ENCODE results near the gene CTNNA3.

DNA sequence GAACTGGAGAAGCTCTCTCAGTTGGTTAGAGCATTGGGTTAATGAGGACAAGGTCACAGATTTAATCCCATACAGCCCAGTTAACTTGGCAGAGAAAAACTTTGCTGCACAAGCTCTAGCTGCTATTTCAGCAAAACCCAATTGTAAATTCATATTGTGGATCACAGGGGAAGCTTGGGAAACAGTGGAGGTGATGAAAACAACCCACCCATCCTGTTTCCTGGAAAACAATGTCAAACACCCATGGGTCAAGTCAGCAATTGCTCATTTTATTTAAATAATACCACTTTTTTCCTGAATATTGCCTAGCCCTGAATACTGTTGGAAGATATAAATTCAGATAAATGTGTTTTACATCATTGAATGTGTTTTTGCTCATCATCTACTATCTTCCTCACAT, 1670.8 kb downstream of the CTNNA3 start:
- TF ChIP-seq, protein P1, sequence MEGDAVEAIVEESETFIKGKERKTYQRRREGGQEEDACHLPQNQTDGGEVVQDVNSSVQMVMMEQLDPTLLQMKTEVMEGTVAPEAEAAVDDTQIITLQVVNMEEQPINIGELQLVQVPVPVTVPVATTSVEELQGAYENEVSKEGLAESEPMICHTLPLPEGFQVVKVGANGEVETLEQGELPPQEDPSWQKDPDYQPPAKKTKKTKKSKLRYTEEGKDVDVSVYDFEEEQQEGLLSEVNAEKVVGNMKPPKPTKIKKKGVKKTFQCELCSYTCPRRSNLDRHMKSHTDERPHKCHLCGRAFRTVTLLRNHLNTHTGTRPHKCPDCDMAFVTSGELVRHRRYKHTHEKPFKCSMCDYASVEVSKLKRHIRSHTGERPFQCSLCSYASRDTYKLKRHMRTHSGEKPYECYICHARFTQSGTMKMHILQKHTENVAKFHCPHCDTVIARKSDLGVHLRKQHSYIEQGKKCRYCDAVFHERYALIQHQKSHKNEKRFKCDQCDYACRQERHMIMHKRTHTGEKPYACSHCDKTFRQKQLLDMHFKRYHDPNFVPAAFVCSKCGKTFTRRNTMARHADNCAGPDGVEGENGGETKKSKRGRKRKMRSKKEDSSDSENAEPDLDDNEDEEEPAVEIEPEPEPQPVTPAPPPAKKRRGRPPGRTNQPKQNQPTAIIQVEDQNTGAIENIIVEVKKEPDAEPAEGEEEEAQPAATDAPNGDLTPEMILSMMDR (IDR thresholded peaks at IDR 0.05) = no peak
- TF ChIP-seq POLR2A (IDR thresholded peaks at IDR 0.05) = no peak

All from uterus (tissue), 2 donors.